T-cell (primary cell): ENCODE measurements around the gene WDFY4. TPM values are rescaled to one million over a fixed set of nuclear protein-coding genes. Genes with fewer than 3 reads are reported as not detected.

Experiments
- ATAC-seq, 4 experiments: fragments of 200-7000 bp in 3 of 4; fragments of 150-1000 bp in 1 of 4; cut with Tn5 transposase; replicated peaks in 1 of 4; 1 replicate in 3 of 4; 2 replicates in 1 of 4; pipeline ENCODE4 v1.10.0; 2021; ENCODE audit warnings: moderate library complexity in 3 of 4, mild to moderate bottlenecking in 2 of 4, moderate number of reproducible peaks in 1 of 4
- CTCF ChIA-PET, 2 donors: fragments of 300-600 bp; sonication (Branson Sonifier 250); formaldehyde crosslinking; loops; one replicate each; lab custom pipeline; 2022; ENCODE audit warnings: antibody characterized with exemption in 2 of 2; lab: Charles Lee
- POLR2A ChIA-PET, 2 donors: fragments of 300-600 bp; sonication (Branson Sonifier 250); formaldehyde crosslinking; loops; one replicate each; lab custom pipeline; 2022; ENCODE audit warnings: antibody characterized with exemption in 2 of 2; lab: Charles Lee
- DNase-seq, 35 experiments: peaks; one replicate each; pipeline versions ENCODE4 v3.0.0 to v3.0.0-alpha.2; 2013 to 2023
- H3K27ac ChIP-seq: one replicate; pipeline ENCODE4 v1.5.1; 2013; ENCODE audit warnings: low read length
- H3K27me3 ChIP-seq, 2 experiments: replicated peaks in 1 of 2; 1 replicate in 1 of 2; 2 replicates in 1 of 2; pipeline versions ENCODE4 v1.6.1 to v1.7.0; 2013; ENCODE audit warnings: low read length in 1 of 2, mixed read lengths in 1 of 2; ENCODE audit not compliant: control insufficient read depth in 2 of 2, insufficient read depth in 2 of 2; ENCODE audit errors: extremely low read depth in 1 of 2
- H3K36me3 ChIP-seq, 2 donors: 1 replicate in 1 of 2; 2 replicates in 1 of 2; pipeline versions ENCODE4 v1.6.1 to v1.7.0; 2013; ENCODE audit warnings: low read length in 1 of 2; ENCODE audit not compliant: control insufficient read depth in 2 of 2, insufficient read depth in 1 of 2; ENCODE audit errors: extremely low read depth in 1 of 2
- H3K4me1 ChIP-seq, 2 experiments: 1 replicate in 1 of 2; 2 replicates in 1 of 2; pipeline versions ENCODE4 v1.6.1 to v1.7.0; 2013; ENCODE audit warnings: low read length in 2 of 2, mixed read lengths in 1 of 2; ENCODE audit not compliant: insufficient read depth in 2 of 2, control insufficient read depth in 1 of 2; ENCODE audit errors: extremely low read depth in 1 of 2
- H3K4me3 ChIP-seq, 2 donors: 1 replicate in 1 of 2; 2 replicates in 1 of 2; pipeline versions ENCODE4 v1.5.1 to v1.7.0; 2013; ENCODE audit warnings: mild to moderate bottlenecking in 2 of 2, low read length in 1 of 2, moderate library complexity in 1 of 2; ENCODE audit not compliant: control insufficient read depth in 1 of 2; ENCODE audit errors: extremely low read depth in 1 of 2
- H3K9me3 ChIP-seq: 2 replicates; pipeline ENCODE4 v1.7.0; 2013
- H3K27ac Mint-ChIP-seq, 2 donors: one replicate each; pipeline ENCODE4 v1.8.0; 2020 to 2021; ENCODE audit warnings: mild to moderate bottlenecking in 2 of 2, mixed read lengths in 2 of 2
- H3K27me3 Mint-ChIP-seq, 2 donors: one replicate each; pipeline ENCODE4 v1.8.0; 2021 to 2022; ENCODE audit warnings: mixed read lengths in 2 of 2
- H3K36me3 Mint-ChIP-seq: one replicate; pipeline ENCODE4 v1.8.0; 2021; ENCODE audit warnings: mixed read lengths
- H3K4me1 Mint-ChIP-seq, 3 donors: one replicate each; pipeline ENCODE4 v1.8.0; 2020 to 2022; ENCODE audit warnings: mixed read lengths in 3 of 3, mild to moderate bottlenecking in 1 of 3
- H3K4me3 Mint-ChIP-seq, 3 donors: one replicate each; pipeline ENCODE4 v1.8.0; 2020 to 2022; ENCODE audit warnings: mild to moderate bottlenecking in 3 of 3, mixed read lengths in 3 of 3, moderate library complexity in 3 of 3
- H3K9me3 Mint-ChIP-seq, 3 donors: one replicate each; pipeline ENCODE4 v1.8.0; 2020 to 2022; ENCODE audit warnings: mixed read lengths in 3 of 3
- WGBS: methylation state at CpG from one replicate; pipeline ENCODE4 v1.1.5; 2013; ENCODE audit warnings: missing lambda C conversion rate; ENCODE audit not compliant: insufficient coverage; 5-methylcytosine and 5-hydroxymethylcytosine counted together
- total RNA-seq, 35 experiments: library from RNA in 6 of 35; stranded (reverse) in 6 of 35; fragments of 120-200 nt in 1 of 35; gene quantifications; one replicate each; pipeline versions ENCODE4 v1.2.1 to v1.2.4 and lab custom pipeline; 2013 to 2026

Gene WDFY4
- total RNA-seq, 5 donors from 2014 or later (not counting 1 experiment from before 2014, with no cell fraction given), result 2.6 to 15.5 (median 4.2) TPM

DNA sequence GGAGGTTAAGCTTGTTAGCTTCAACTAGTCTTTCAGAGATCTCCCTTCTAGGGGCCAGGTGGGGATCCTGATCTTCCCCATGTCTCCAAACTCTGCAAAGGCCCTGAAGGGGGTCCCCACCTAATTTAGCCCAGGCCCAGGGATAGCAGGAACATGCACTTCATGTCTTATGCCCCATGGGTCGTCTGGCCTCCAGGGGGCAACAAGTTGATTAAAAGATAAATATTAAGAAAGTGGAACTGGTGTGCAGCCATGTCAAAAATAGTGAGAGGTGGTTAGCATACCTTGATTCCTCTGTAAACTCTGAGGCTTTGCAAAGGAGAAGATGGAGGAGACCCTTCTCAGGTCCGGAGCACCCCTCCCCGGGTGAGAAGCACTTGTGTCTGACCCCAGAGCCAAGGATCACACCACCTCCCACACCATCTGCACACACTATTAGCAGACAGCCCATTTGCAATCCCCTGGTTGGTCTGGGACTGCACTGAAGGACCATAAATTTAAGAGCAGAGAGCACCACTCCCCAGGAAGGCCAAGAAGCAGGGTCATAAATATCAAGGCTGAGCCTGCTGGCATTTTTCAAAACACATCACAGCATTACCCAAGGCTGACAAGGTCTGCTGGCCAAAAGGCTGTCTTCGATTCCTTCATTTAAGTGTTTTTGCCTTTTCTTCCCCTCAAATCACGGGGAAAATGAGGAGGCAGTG lies 299.1 kb downstream of the WDFY4 start:
- H3K4me3 ChIP-seq, result no peak overlapping the region
- H3K9me3 Mint-ChIP-seq, result no peaks in the 10 kb centered on the region
- WGBS, result 39% methylated on average over 3 of the region's 5 CpGs
- H3K4me1 ChIP-seq, result peaks cover 0 to 4% of the 10 kb centered on the region in 2 experiments
- H3K27me3 Mint-ChIP-seq, result no peaks in the 10 kb centered on the region
- POLR2A ChIA-PET, result no interaction called here
- peaks cover 0 to 3% of the 10 kb centered on the region in 2 experiments for H3K27me3 ChIP-seq
- no peak for DNase-seq
- no peak overlapping the region for H3K27ac Mint-ChIP-seq
- CTCF ChIA-PET, result interaction anchor here in 1 of 2 donors (1.6 kb wide), 1 partner anchor 181 kb away, joined by 3 read pairs; no protein-coding TSS in a partner anchor
- no peak for ATAC-seq
- no peak overlapping the region for H3K4me3 Mint-ChIP-seq
- no peak overlapping the region for H3K27ac ChIP-seq
- H3K9me3 ChIP-seq, result no peaks in the 10 kb centered on the region
- no peaks in the 10 kb centered on the region for H3K36me3 Mint-ChIP-seq
- no peaks in the 10 kb centered on the region for H3K36me3 ChIP-seq
- no peaks in the 10 kb centered on the region for H3K4me1 Mint-ChIP-seq

DNA sequence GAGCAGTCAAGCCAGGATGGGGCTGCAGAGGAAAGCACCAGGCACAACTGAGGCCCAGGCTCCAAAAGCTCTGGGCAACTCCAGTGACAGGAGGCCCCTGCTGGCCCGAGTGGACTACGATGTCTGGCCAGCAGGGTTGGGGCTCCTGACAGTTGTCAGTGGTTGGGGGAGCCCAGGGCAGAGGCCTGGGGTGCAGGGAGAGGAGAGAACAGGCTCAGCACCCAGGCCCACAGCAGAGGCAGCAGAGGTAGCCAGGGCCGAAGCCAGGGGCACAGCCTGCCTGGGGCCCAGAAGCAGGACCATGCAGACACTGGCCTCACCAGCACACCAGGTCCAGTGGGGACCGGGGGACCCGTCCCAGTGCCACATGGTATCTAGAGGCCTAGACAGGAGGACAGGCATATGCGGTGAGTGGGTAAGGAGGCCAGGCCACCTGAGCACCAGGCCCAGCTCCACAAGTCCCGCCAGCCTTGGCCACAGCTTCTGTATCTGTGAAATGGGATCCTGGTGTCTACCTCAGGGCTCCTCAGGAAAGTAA lies 301.0 kb downstream of the WDFY4 start:
- H3K9me3 Mint-ChIP-seq, result no peaks in the 10 kb centered on the region
- CTCF ChIA-PET, result no interaction called here
- H3K27me3 ChIP-seq, result peaks cover 0 to 3% of the 10 kb centered on the region in 2 experiments
- H3K4me1 ChIP-seq, result peaks cover 0 to 4% of the 10 kb centered on the region in 2 experiments
- H3K36me3 ChIP-seq, result no peaks in the 10 kb centered on the region
- no peaks in the 10 kb centered on the region for H3K36me3 Mint-ChIP-seq
- H3K9me3 ChIP-seq, result no peaks in the 10 kb centered on the region
- 90% methylated on average over 4 of the region's 7 CpGs for WGBS
- DNase-seq (no peak), ATAC-seq (no peak)
- no peak overlapping the region for H3K27ac Mint-ChIP-seq
- H3K4me3 Mint-ChIP-seq, result no peak overlapping the region
- POLR2A ChIA-PET, result no interaction called here
- H3K4me3 ChIP-seq, result no peak overlapping the region
- H3K4me1 Mint-ChIP-seq, result no peaks in the 10 kb centered on the region
- H3K27me3 Mint-ChIP-seq, result no peaks in the 10 kb centered on the region
- H3K27ac ChIP-seq, result no peak overlapping the region

DNA sequence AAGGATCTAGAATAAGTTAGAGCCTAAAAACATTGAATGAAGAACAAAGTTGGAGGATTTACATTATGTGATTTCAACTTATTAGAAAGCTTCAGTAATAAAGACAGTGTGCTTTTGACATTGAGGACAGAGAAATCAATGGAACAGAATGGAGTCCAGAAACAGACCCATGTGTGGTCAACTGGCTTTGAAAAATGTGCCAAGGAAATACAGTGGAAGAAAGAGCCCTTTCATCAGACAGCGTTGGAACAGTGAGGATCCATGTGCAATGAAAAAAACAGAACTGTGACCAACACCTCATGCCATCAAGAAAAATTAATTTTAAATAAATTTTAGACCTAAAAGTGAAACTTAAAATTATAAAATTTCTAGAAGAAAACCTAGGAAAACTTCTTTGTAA lies 305.6 kb downstream of the WDFY4 start:
- no CpG with 5 or more reads among the region's 1 CpG for WGBS
- Histone ChIP-seq H3K4me1 (no peaks in the 10 kb centered on the region), H3K9me3 (no peaks in the 10 kb centered on the region), H3K36me3 (no peaks in the 10 kb centered on the region), H3K27ac (no peak overlapping the region), H3K27me3 (no peaks in the 10 kb centered on the region), H3K4me3 (no peak overlapping the region)
- Mint-ChIP-seq H3K36me3 (no peaks in the 10 kb centered on the region), H3K27me3 (no peaks in the 10 kb centered on the region), H3K4me1 (no peaks in the 10 kb centered on the region), H3K27ac (no peak overlapping the region), H3K4me3 (no peak overlapping the region), H3K9me3 (no peaks in the 10 kb centered on the region)
- DNase-seq, result no peak
- POLR2A ChIA-PET, result no interaction called here
- no peak for ATAC-seq
- CTCF ChIA-PET, result interaction anchor here in 1 of 2 donors (0.6 kb wide), 1 partner anchor 764 kb away, joined by 4 read pairs; no protein-coding TSS in a partner anchor

DNA sequence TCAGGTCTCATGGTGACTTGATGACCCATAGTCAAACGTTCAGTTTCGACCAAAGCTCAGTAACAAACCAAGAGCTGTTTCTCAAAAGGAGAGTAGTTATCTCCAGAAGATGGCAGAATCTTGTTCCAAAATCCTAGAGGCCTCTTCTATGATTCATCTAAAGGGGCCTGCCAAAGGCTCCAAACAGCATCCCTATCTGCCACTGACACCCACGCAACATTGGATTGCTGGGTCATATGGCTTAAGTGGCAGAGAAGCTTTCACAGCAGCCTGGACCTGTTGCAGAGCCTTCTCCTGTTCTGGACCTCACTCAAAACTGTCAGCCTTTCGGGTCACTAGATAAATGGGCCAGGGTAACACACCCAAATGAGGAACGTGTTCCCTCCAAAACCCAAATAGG lies 309.0 kb downstream of the WDFY4 start:
- H3K9me3 Mint-ChIP-seq, result no peaks in the 10 kb centered on the region

DNA sequence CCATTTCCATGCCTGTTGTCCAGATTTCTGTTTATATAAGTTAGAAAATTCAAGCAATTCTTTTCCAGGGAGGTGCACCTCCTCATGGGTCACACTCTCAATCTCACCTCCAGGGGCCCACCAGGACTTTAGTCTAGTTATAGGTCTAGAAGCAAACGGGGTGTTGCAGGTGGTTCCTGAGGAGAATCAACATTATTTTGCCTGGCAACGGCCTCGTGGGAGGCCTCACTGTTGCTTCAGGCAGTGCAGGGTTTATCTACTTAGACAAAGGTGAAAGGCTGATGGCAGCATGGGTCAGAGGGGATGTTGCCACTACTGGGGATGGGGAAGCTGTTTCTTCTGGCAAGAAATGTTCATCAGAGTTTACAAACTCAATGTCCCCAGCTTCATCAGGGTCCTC lies 311.7 kb downstream of the WDFY4 start:
- CTCF ChIA-PET, result no interaction called here

More for the DNA sequence above, 309.0 kb downstream of the WDFY4 start:
- Histone ChIP-seq H3K27ac (no peak overlapping the region), H3K36me3 (no peaks in the 10 kb centered on the region), H3K4me3 (no peak overlapping the region), H3K27me3 (peaks cover 0 to 3% of the 10 kb centered on the region in 2 experiments), H3K9me3 (no peaks in the 10 kb centered on the region), H3K4me1 (no peaks in the 10 kb centered on the region)
- ATAC-seq (no peak), DNase-seq (no peak)
- no peak overlapping the region for H3K27ac Mint-ChIP-seq
- H3K4me1 Mint-ChIP-seq, result no peaks in the 10 kb centered on the region
- ChIA-PET CTCF (no interaction called here), POLR2A (no interaction called here)
- WGBS, result 84% methylated on average over 4 of the region's 5 CpGs
- H3K4me3 Mint-ChIP-seq, result no peak overlapping the region
- no peaks in the 10 kb centered on the region for H3K36me3 Mint-ChIP-seq
- H3K27me3 Mint-ChIP-seq, result no peaks in the 10 kb centered on the region

DNA sequence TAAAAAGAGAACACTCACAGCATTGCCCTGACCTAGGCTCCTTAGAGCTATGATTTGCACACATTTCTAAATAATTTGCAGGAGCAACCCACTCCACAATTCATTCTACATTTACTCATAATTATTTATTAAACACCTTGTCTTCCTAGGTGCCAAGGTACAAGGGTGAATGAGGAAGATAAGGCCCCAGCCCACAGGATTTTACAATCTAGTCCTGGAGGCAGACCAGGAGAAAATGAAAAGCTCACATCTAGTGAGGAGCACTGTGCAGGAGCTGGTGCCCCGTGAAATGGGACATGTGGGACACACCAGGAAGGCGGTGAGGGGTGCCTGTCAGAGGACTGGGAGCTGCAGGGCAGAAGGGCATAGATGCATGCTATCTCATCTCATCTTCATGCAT lies 314.7 kb downstream of the WDFY4 start:
- no peak overlapping the region for H3K4me3 Mint-ChIP-seq
- WGBS, result 43% methylated on average over 1 of the region's 2 CpGs
- Histone ChIP-seq H3K27ac (no peak overlapping the region), H3K36me3 (no peaks in the 10 kb centered on the region), H3K9me3 (no peaks in the 10 kb centered on the region), H3K4me3 (no peak overlapping the region), H3K27me3 (peaks cover 0 to 16% of the 10 kb centered on the region in 2 experiments), H3K4me1 (no peaks in the 10 kb centered on the region)
- H3K9me3 Mint-ChIP-seq, result no peaks in the 10 kb centered on the region
- H3K27me3 Mint-ChIP-seq, result peaks cover 5 to 7% of the 10 kb centered on the region in 2 donors
- ChIA-PET POLR2A (no interaction called here), CTCF (no interaction called here)
- ATAC-seq (no peak), DNase-seq (no peak)
- H3K4me1 Mint-ChIP-seq, result no peaks in the 10 kb centered on the region
- no peak overlapping the region for H3K27ac Mint-ChIP-seq
- no peaks in the 10 kb centered on the region for H3K36me3 Mint-ChIP-seq

More for the DNA sequence above, 311.7 kb downstream of the WDFY4 start:
- no peak for DNase-seq
- Histone ChIP-seq H3K4me1 (no peaks in the 10 kb centered on the region), H3K4me3 (no peak overlapping the region), H3K36me3 (no peaks in the 10 kb centered on the region), H3K27ac (no peak overlapping the region), H3K9me3 (no peaks in the 10 kb centered on the region), H3K27me3 (peaks cover 0 to 10% of the 10 kb centered on the region in 2 experiments)
- Mint-ChIP-seq H3K9me3 (no peaks in the 10 kb centered on the region), H3K4me3 (no peak overlapping the region), H3K27ac (no peak overlapping the region), H3K27me3 (peaks cover 5 to 6% of the 10 kb centered on the region in 2 donors), H3K4me1 (no peaks in the 10 kb centered on the region), H3K36me3 (no peaks in the 10 kb centered on the region)
- WGBS, result 66% methylated on average over 3 of the region's 3 CpGs
- ATAC-seq, result no peak
- POLR2A ChIA-PET, result no interaction called here
